IMR-90 (cell line): ENCODE results near the gene RFTN1. TPM values are rescaled to one million over a fixed set of nuclear protein-coding genes. Genes with fewer than 3 reads are reported as not detected.
A peak's percentile ranks its signal among the peaks of the same experiment; 100 is the strongest.

Experiments
- ATAC-seq: fragments of 200-7000 bp; cut with Tn5 transposase; 2 replicates; pipeline ENCODE4 v1.9.1; 2020; ENCODE audit warnings: low read depth, mild to moderate bottlenecking, moderate library complexity
- BruUV-seq: library from RNA; stranded (reverse); fragments of 400-500 nt; replicated peaks from 2 replicates; lab custom pipeline; 2021; lab: Mats Ljungman, UMichigan
- CTCF ChIA-PET: fragments of 300-600 bp; formaldehyde crosslinking; extraction: SDS; loops from one replicate; lab custom pipeline; 2021; ENCODE audit warnings: antibody characterized with exemption; lab: Yijun Ruan, JAX
- POLR2A ChIA-PET: fragments of 300-600 bp; sonication (Branson Sonifier 250); formaldehyde crosslinking; loops from one replicate; lab custom pipeline; 2022; ENCODE audit warnings: antibody characterized with exemption; ENCODE audit not compliant: unreplicated experiment; lab: Charles Lee
- DNase-seq: peaks from one replicate; pipeline ENCODE4 v3.0.0; 2013
- H2AFZ ChIP-seq: replicated peaks from 2 replicates; pipeline ENCODE3; 2013; ENCODE audit warnings: low read length, mild to moderate bottlenecking; ENCODE audit not compliant: poor library complexity
- H2AK5ac ChIP-seq: 2 replicates; pipeline ENCODE4 v1.6.1; 2013; ENCODE audit warnings: low read depth, low read length, inconsistent platforms
- H2AK9ac ChIP-seq: replicated peaks from 2 replicates; pipeline ENCODE3; 2013; ENCODE audit warnings: mild to moderate bottlenecking, low read depth, low read length, moderate library complexity; ENCODE audit not compliant: poor library complexity
- H2BK120ac ChIP-seq: 2 replicates; pipeline ENCODE4 v1.6.1; 2013; ENCODE audit warnings: low read depth, low read length, inconsistent platforms
- H2BK15ac ChIP-seq: 3 replicates; pipeline ENCODE4 v1.6.1; 2013; ENCODE audit warnings: low read depth, low read length, inconsistent platforms
- H2BK20ac ChIP-seq: 2 replicates; pipeline ENCODE4 v1.6.1; 2013; ENCODE audit warnings: low read depth, mild to moderate bottlenecking, inconsistent platforms, low read length, moderate library complexity
- H2BK5ac ChIP-seq: 2 replicates; pipeline ENCODE4 v1.6.1; 2013; ENCODE audit warnings: mild to moderate bottlenecking, low read depth, low read length, inconsistent platforms; ENCODE audit not compliant: poor library complexity, severe bottlenecking
- H3K14ac ChIP-seq: replicated peaks from 2 replicates; pipeline ENCODE4 v1.6.1; 2013; ENCODE audit warnings: low read depth, low read length, inconsistent platforms
- H3K18ac ChIP-seq: 2 replicates; pipeline ENCODE4 v1.6.1; 2013; ENCODE audit warnings: low read depth, low read length, control low read depth
- H3K23ac ChIP-seq: 2 replicates; pipeline ENCODE4 v1.6.1; 2013; ENCODE audit warnings: low read depth, low read length, inconsistent platforms
- H3K27ac ChIP-seq: 2 replicates; pipeline ENCODE4 v1.5.1; 2013; ENCODE audit warnings: mild to moderate bottlenecking, control low read depth, low read length; ENCODE audit not compliant: insufficient read depth
- H3K27me3 ChIP-seq: 2 replicates; pipeline ENCODE4 v1.6.1; 2013; ENCODE audit warnings: low read length; ENCODE audit not compliant: control insufficient read depth, insufficient read depth
- H3K36me3 ChIP-seq: 2 replicates; pipeline ENCODE4 v1.6.1; 2013; ENCODE audit warnings: low read length, mixed read lengths; ENCODE audit not compliant: control insufficient read depth, insufficient read depth
- H3K4ac ChIP-seq: 2 replicates; pipeline ENCODE4 v1.6.1; 2013; ENCODE audit warnings: low read depth, low read length, inconsistent platforms
- H3K4me1 ChIP-seq: 2 replicates; pipeline ENCODE4 v1.6.1; 2013; ENCODE audit warnings: low read length, mixed read lengths; ENCODE audit not compliant: control insufficient read depth, insufficient read depth
- H3K4me2 ChIP-seq: 2 replicates; pipeline ENCODE4 v1.6.1; 2013; ENCODE audit warnings: low read depth, mild to moderate bottlenecking, control low read depth, low read length, moderate library complexity
- H3K4me3 ChIP-seq: 2 replicates; pipeline ENCODE4 v1.5.1; 2013; ENCODE audit warnings: low read depth, mild to moderate bottlenecking, control low read depth, low read length, moderate library complexity; ENCODE audit not compliant: insufficient read depth
- H3K56ac ChIP-seq: 2 replicates; pipeline ENCODE4 v1.6.1; 2013; ENCODE audit warnings: low read length, inconsistent platforms; ENCODE audit not compliant: insufficient read depth; ENCODE audit errors: extremely low read depth
- H3K79me1 ChIP-seq, 2 experiments: 2 replicates each; pipeline ENCODE4 v1.6.1; 2013; ENCODE audit warnings: low read length in 2 of 2, inconsistent platforms in 1 of 2, low read depth in 1 of 2
- H3K9ac ChIP-seq: 2 replicates; pipeline ENCODE4 v1.6.1; 2013; ENCODE audit warnings: low read depth, low read length, control low read depth
- H3K9me1 ChIP-seq: 2 replicates; pipeline ENCODE4 v1.6.1; 2013; ENCODE audit warnings: low read length, inconsistent platforms; ENCODE audit not compliant: insufficient read depth
- H3K9me3 ChIP-seq: 2 replicates; pipeline ENCODE4 v1.6.1; 2013; ENCODE audit warnings: low read length; ENCODE audit not compliant: control insufficient read depth, insufficient read depth
- H4K20me1 ChIP-seq: 2 replicates; pipeline ENCODE4 v1.6.1; 2013; ENCODE audit warnings: low read length, inconsistent platforms; ENCODE audit not compliant: insufficient read depth
- H4K5ac ChIP-seq: 2 replicates; pipeline ENCODE4 v1.6.1; 2013; ENCODE audit warnings: mild to moderate bottlenecking, low read depth, low read length, control low read depth
- H4K8ac ChIP-seq, 2 experiments: 2 replicates each; pipeline ENCODE4 v1.6.1; 2013; ENCODE audit warnings: low read depth in 2 of 2, low read length in 2 of 2, control low read depth in 1 of 2, inconsistent platforms in 1 of 2
- H4K91ac ChIP-seq: 2 replicates; pipeline ENCODE4 v1.6.1; 2013; ENCODE audit warnings: low read depth, low read length, inconsistent platforms; ENCODE audit not compliant: insufficient read depth
- MAFK ChIP-seq: IDR thresholded peaks from 2 replicates; pipeline ENCODE4 v1.6.1; 2012; ENCODE audit warnings: low read depth, low read length, improper control_type of control experiment
- RAD21 ChIP-seq: IDR thresholded peaks from 2 replicates; pipeline ENCODE4 v1.6.1; 2012; ENCODE audit warnings: low read length, improper control_type of control experiment
- SMC3 ChIP-seq: fragments of 150-350 bp; IDR thresholded peaks from 2 replicates; pipeline ENCODE4 v1.6.1; 2016; ENCODE audit warnings: low read depth, mild to moderate bottlenecking, antibody characterized with exemption, low read length, moderate library complexity
- USF2 ChIP-seq: fragments of 150-350 bp; IDR thresholded peaks from 2 replicates; pipeline ENCODE4 v1.6.1; 2017; ENCODE audit warnings: mild to moderate bottlenecking, antibody characterized with exemption, low read length, low read depth
- WGBS, 2 experiments: methylation state at CpG; one replicate each; pipeline versions ENCODE4 v1.1.5 to v1.1.7; 2013; ENCODE audit warnings: missing lambda C conversion rate in 2 of 2; ENCODE audit not compliant: insufficient read length in 1 of 2; ENCODE audit errors: extremely low coverage in 2 of 2; 5-methylcytosine and 5-hydroxymethylcytosine counted together
- dilution Hi-C: fragments of 300-500 bp; cut with HindIII; formaldehyde crosslinking; loops from one replicate; pipeline ENCODE4 v1.14.3; 2018; ENCODE audit warnings: low sequenced_read_pairs; ENCODE audit not compliant: unreplicated experiment
- in situ Hi-C: fragments of 300-500 bp; cut with MboI; formaldehyde crosslinking; loops from 3 replicates; pipeline ENCODE4 v1.14.3; 2019; ENCODE audit warnings: low sequenced_read_pairs, inconsistent platforms, mixed read lengths
- intact Hi-C: fragments of 100-400 bp; cut with micrococcal nuclease; formaldehyde crosslinking; loops from 2 replicates; pipeline ENCODE4 v1.10.0; 2022
- polyA plus RNA-seq, 3 experiments: library from polyadenylated mRNA; depleted of rRNA; stranded (reverse); fragments of >200 nt; gene quantifications; 2 replicates each; pipeline ENCODE4 v1.2.3, GENCODE V29; 2012; ENCODE audit warnings: low replicate concordance in 1 of 3
- total RNA-seq: library from RNA; depleted of rRNA; stranded (reverse); fragments of >200 nt; gene quantifications from 2 replicates; pipeline ENCODE4 v1.2.3, GENCODE V29; 2012
- TF ChIP-seq, protein P1 (sequence below): conservative IDR thresholded peaks from 2 replicates; pipeline ENCODE4 v1.5.1; 2012; ENCODE audit warnings: mild to moderate bottlenecking, low read depth, low read length, improper control_type of control experiment

Gene RFTN1
- total and polyA plus RNA-seq, 2 of the 4 experiments (the other 2 are of a cell fraction), result 45.0 to 52.0 TPM

DNA sequence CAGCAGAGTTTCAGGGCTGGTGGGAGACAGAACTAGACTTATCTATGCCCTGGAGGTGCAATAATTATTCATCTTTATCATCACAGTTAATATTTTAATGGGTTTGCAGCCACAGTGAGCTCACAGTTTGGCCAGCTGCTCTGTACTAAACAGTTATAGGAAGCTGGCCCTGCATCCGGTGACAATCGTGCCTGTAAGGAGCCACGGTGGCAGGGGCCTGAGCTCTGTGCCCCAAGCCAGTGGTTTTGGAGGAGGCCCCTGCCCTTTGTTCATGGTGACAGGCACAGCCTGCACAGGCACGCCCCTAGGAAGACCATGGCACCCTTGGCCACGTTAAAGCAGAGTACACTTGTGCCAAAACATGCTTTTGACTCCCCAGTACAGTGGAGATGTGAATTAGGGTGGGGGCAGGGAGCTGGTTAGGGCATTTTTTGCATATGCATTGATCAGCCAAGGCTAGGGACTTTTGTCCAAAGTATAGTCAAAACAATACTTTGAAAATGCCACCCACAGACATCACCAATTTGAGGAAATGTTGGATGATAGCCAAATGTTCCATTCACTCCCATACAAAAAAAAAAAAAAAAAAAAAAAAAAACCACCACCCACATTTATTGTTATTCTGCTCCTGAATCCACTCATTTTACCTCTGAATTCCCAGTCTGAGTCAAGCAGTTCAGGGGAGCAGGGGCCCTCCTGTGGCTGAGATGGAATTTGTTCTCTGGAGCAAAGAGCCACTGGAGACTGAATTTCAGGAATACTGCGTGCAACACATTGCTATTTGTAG, 3.4 kb upstream of the RFTN1 start:
- Histone ChIP-seq H2AK5ac (peak overlapping the region; percentile 36; the same call in 1 of the 2 replicates), H2BK5ac (no peak overlapping the region), H3K27me3 (peaks cover 3% of the 10 kb centered on the region; the same call in 1 of the 2 replicates), H2BK120ac (peak overlapping the region; percentile 24; the same call in 1 of the 2 replicates), H3K36me3 (no peaks in the 10 kb centered on the region), H3K79me1 (peaks cover 6 to 21% of the 10 kb centered on the region in 2 experiments; a peak in 3 of 4 replicates), H3K56ac (no peak overlapping the region), H3K9me3 (no peaks in the 10 kb centered on the region), H2BK15ac (peak overlapping the region; percentile 13; the same call in 2 of the 3 replicates), H3K4me2 (no peak overlapping the region), H3K27ac (peak overlapping the region; percentile 11; the same call in 1 of the 2 replicates), H3K4me1 (peaks cover 7% of the 10 kb centered on the region), H3K14ac (peak overlapping the region; percentile 7; the same call in 1 of the 2 replicates), H2BK20ac (no peak overlapping the region), H3K4ac (peak overlapping the region; percentile 62), H4K20me1 (peaks cover 5% of the 10 kb centered on the region), H3K18ac (0 out of 2 replicates have a peak overlapping the region, but pooled peaks have one; percentile 40), H2AK9ac (peak overlapping the region; percentile 57), H3K9me1 (peaks cover 4% of the 10 kb centered on the region; the same call in 1 of the 2 replicates), H2AFZ (peak overlapping the region; percentile 11), H3K23ac (no peak overlapping the region), H3K9ac (peak overlapping the region; percentile 15; the same call in 1 of the 2 replicates), H3K4me3 (no peak overlapping the region), H4K91ac (0 out of 2 replicates have a peak overlapping the region, but pooled peaks have one; percentile 23), H4K8ac (peak overlapping the region in 1 of 2 experiments; percentile 21; a peak in 1 of 4 replicates), H4K5ac (peak overlapping the region; percentile 32; the same call in 1 of the 2 replicates)
- dilution Hi-C loops, result no loop called here
- peak; percentile 84 for TF ChIP-seq SMC3
- TF ChIP-seq, protein P1, sequence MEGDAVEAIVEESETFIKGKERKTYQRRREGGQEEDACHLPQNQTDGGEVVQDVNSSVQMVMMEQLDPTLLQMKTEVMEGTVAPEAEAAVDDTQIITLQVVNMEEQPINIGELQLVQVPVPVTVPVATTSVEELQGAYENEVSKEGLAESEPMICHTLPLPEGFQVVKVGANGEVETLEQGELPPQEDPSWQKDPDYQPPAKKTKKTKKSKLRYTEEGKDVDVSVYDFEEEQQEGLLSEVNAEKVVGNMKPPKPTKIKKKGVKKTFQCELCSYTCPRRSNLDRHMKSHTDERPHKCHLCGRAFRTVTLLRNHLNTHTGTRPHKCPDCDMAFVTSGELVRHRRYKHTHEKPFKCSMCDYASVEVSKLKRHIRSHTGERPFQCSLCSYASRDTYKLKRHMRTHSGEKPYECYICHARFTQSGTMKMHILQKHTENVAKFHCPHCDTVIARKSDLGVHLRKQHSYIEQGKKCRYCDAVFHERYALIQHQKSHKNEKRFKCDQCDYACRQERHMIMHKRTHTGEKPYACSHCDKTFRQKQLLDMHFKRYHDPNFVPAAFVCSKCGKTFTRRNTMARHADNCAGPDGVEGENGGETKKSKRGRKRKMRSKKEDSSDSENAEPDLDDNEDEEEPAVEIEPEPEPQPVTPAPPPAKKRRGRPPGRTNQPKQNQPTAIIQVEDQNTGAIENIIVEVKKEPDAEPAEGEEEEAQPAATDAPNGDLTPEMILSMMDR, result peak; percentile 76
- TF ChIP-seq RAD21, result peak; percentile 82
- no peak for TF ChIP-seq USF2
- TF ChIP-seq MAFK, result no peak
- BruUV-seq, result no TSS peak
- intact Hi-C loops, result loop anchor here (1.0 kb wide), 2 partner anchors 33 to 227 kb away; no protein-coding TSS in a partner anchor
- in situ Hi-C loops, result loop anchor here (5.0 kb wide), 1 partner anchor 210 kb away; no protein-coding TSS in a partner anchor
- DNase-seq (peak; percentile 74), ATAC-seq (peak; percentile 32)
- ChIA-PET POLR2A (interaction anchor here (0.7 kb wide), 1 partner anchor 206 kb away, joined by 3 read pairs; no protein-coding TSS in a partner anchor), CTCF (interaction anchor here (0.6 to 2.6 kb wide), 8 partner anchors 10 to 226 kb away, joined by 3 to 18 read pairs (median 3); no protein-coding TSS in a partner anchor)
- 21% methylated on average over 2 of the region's 6 CpGs; no CpG with 5 or more reads in 1 of the 2 experiments for WGBS, 2 experiments
